T-cell (primary cell): ENCODE measurements around the gene ARHGAP24. TPM values are rescaled to one million over a fixed set of nuclear protein-coding genes. Genes with fewer than 3 reads are reported as not detected.

ENCODE experiments used
- ATAC-seq, 4 experiments: fragments of 200-7000 bp in 3 of 4; fragments of 150-1000 bp in 1 of 4; cut with Tn5 transposase; replicated peaks in 1 of 4; 1 replicate in 3 of 4; 2 replicates in 1 of 4; pipeline ENCODE4 v1.10.0; 2021; ENCODE audit warnings: moderate library complexity in 3 of 4, mild to moderate bottlenecking in 2 of 4, moderate number of reproducible peaks in 1 of 4
- CTCF ChIA-PET, 2 donors: fragments of 300-600 bp; sonication (Branson Sonifier 250); formaldehyde crosslinking; loops; one replicate each; lab custom pipeline; 2022; ENCODE audit warnings: antibody characterized with exemption in 2 of 2; lab: Charles Lee
- POLR2A ChIA-PET, 2 donors: fragments of 300-600 bp; sonication (Branson Sonifier 250); formaldehyde crosslinking; loops; one replicate each; lab custom pipeline; 2022; ENCODE audit warnings: antibody characterized with exemption in 2 of 2; lab: Charles Lee
- DNase-seq, 35 experiments: peaks; one replicate each; pipeline versions ENCODE4 v3.0.0 to v3.0.0-alpha.2; 2013 to 2023
- H3K27ac ChIP-seq: one replicate; pipeline ENCODE4 v1.5.1; 2013; ENCODE audit warnings: low read length
- H3K27me3 ChIP-seq, 2 experiments: replicated peaks in 1 of 2; 1 replicate in 1 of 2; 2 replicates in 1 of 2; pipeline versions ENCODE4 v1.6.1 to v1.7.0; 2013; ENCODE audit warnings: low read length in 1 of 2, mixed read lengths in 1 of 2; ENCODE audit not compliant: control insufficient read depth in 2 of 2, insufficient read depth in 2 of 2; ENCODE audit errors: extremely low read depth in 1 of 2
- H3K36me3 ChIP-seq, 2 donors: 1 replicate in 1 of 2; 2 replicates in 1 of 2; pipeline versions ENCODE4 v1.6.1 to v1.7.0; 2013; ENCODE audit warnings: low read length in 1 of 2; ENCODE audit not compliant: control insufficient read depth in 2 of 2, insufficient read depth in 1 of 2; ENCODE audit errors: extremely low read depth in 1 of 2
- H3K4me1 ChIP-seq, 2 experiments: 1 replicate in 1 of 2; 2 replicates in 1 of 2; pipeline versions ENCODE4 v1.6.1 to v1.7.0; 2013; ENCODE audit warnings: low read length in 2 of 2, mixed read lengths in 1 of 2; ENCODE audit not compliant: insufficient read depth in 2 of 2, control insufficient read depth in 1 of 2; ENCODE audit errors: extremely low read depth in 1 of 2
- H3K4me3 ChIP-seq, 2 donors: 1 replicate in 1 of 2; 2 replicates in 1 of 2; pipeline versions ENCODE4 v1.5.1 to v1.7.0; 2013; ENCODE audit warnings: mild to moderate bottlenecking in 2 of 2, low read length in 1 of 2, moderate library complexity in 1 of 2; ENCODE audit not compliant: control insufficient read depth in 1 of 2; ENCODE audit errors: extremely low read depth in 1 of 2
- H3K9me3 ChIP-seq: 2 replicates; pipeline ENCODE4 v1.7.0; 2013
- H3K27ac Mint-ChIP-seq, 2 donors: one replicate each; pipeline ENCODE4 v1.8.0; 2020 to 2021; ENCODE audit warnings: mild to moderate bottlenecking in 2 of 2, mixed read lengths in 2 of 2
- H3K27me3 Mint-ChIP-seq, 2 donors: one replicate each; pipeline ENCODE4 v1.8.0; 2021 to 2022; ENCODE audit warnings: mixed read lengths in 2 of 2
- H3K36me3 Mint-ChIP-seq: one replicate; pipeline ENCODE4 v1.8.0; 2021; ENCODE audit warnings: mixed read lengths
- H3K4me1 Mint-ChIP-seq, 3 donors: one replicate each; pipeline ENCODE4 v1.8.0; 2020 to 2022; ENCODE audit warnings: mixed read lengths in 3 of 3, mild to moderate bottlenecking in 1 of 3
- H3K4me3 Mint-ChIP-seq, 3 donors: one replicate each; pipeline ENCODE4 v1.8.0; 2020 to 2022; ENCODE audit warnings: mild to moderate bottlenecking in 3 of 3, mixed read lengths in 3 of 3, moderate library complexity in 3 of 3
- H3K9me3 Mint-ChIP-seq, 3 donors: one replicate each; pipeline ENCODE4 v1.8.0; 2020 to 2022; ENCODE audit warnings: mixed read lengths in 3 of 3
- WGBS: methylation state at CpG from one replicate; pipeline ENCODE4 v1.1.5; 2013; ENCODE audit warnings: missing lambda C conversion rate; ENCODE audit not compliant: insufficient coverage; 5-methylcytosine and 5-hydroxymethylcytosine counted together
- total RNA-seq, 35 experiments: library from RNA in 6 of 35; stranded (reverse) in 6 of 35; fragments of 120-200 nt in 1 of 35; gene quantifications; one replicate each; pipeline versions ENCODE4 v1.2.1 to v1.2.4 and lab custom pipeline; 2013 to 2026

Gene ARHGAP24
- total RNA-seq, 5 donors from 2014 or later (not counting 1 experiment from before 2014, with no cell fraction given), result 0.45 to 2.7 (median 1.8) TPM

DNA sequence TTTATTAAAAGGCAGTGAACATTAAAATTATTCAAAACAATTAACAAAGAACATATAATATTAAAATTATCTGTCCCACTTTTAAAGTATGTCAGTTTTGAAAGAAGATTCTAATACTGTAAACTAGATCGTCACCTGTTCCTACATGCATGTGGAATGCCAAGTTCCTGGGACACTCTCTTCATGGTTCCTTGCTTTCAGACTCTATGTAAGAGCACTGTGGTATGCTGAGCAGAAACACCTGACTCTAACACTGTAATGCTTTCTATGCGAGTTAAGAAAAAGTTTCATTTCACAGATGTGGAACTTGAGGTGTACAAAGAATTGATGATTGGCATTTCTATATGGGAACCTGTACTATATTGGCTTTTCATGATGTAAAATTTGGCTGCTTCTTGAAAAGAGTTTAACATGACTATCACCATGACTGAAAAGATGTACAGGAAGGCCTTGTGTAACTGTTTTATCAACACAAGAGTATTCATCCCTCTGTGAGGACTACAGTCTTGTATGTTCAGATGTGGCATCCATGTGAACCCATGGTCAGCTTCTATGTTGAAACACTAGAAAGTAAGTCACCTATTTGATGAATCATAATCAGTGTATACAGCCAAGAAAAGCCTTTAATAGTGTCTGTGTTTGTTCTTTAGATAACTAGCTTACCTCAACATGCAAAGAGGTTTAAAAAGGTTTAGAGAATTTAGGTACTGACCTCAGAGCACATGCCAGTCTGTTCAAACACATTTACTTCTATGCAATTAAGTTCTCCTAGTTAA, 354.5 kb downstream of the ARHGAP24 start:
- no peak overlapping the region for H3K4me3 Mint-ChIP-seq
- no peak overlapping the region for H3K4me3 ChIP-seq

DNA sequence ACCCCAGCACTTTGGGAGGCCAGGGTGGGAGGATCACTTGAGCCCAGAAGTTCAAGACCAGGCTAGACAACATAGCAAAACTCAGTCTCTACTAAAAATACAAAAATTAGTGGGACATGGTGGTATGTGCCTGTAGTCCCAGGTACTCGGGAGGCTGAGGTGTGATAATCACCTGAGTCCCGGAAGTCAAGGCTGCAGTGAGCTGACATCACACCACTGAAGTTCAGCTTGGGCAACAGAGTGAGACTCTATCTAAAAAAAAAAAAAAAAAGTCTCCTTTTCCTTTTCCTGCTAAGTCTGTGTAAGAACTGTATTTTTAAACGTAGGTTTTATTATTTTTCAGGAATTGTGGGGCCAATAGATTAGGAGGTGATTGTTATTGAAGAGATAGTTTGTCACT, 356.7 kb downstream of the ARHGAP24 start:
- WGBS, result no CpG with 5 or more reads among the region's 3 CpGs
- Histone ChIP-seq H3K36me3 (no peaks in the 10 kb centered on the region), H3K4me1 (no peaks in the 10 kb centered on the region), H3K4me3 (no peak overlapping the region), H3K27me3 (no peaks in the 10 kb centered on the region), H3K27ac (no peak overlapping the region), H3K9me3 (no peaks in the 10 kb centered on the region)
- no peak overlapping the region for H3K27ac Mint-ChIP-seq
- ChIA-PET CTCF (no interaction called here), POLR2A (no interaction called here)
- no peak for ATAC-seq
- no peak overlapping the region for H3K4me3 Mint-ChIP-seq
- no peaks in the 10 kb centered on the region for H3K27me3 Mint-ChIP-seq
- H3K4me1 Mint-ChIP-seq, result no peaks in the 10 kb centered on the region
- DNase-seq, result no peak
- no peaks in the 10 kb centered on the region for H3K36me3 Mint-ChIP-seq
- no peaks in the 10 kb centered on the region for H3K9me3 Mint-ChIP-seq

More for the DNA sequence above, 354.5 kb downstream of the ARHGAP24 start:
- Mint-ChIP-seq H3K36me3 (no peaks in the 10 kb centered on the region), H3K4me1 (no peaks in the 10 kb centered on the region), H3K27me3 (no peaks in the 10 kb centered on the region), H3K27ac (no peak overlapping the region), H3K9me3 (peaks cover 0 to 4% (median 0%) of the 10 kb centered on the region in 3 donors)
- no peaks in the 10 kb centered on the region for H3K36me3 ChIP-seq
- H3K27me3 ChIP-seq, result no peaks in the 10 kb centered on the region
- 86% methylated on average over 1 of the region's 2 CpGs for WGBS
- no peak overlapping the region for H3K27ac ChIP-seq
- no peak for ATAC-seq
- H3K4me1 ChIP-seq, result no peaks in the 10 kb centered on the region
- ChIA-PET POLR2A (no interaction called here), CTCF (no interaction called here)
- no peaks in the 10 kb centered on the region for H3K9me3 ChIP-seq
- no peak for DNase-seq

DNA sequence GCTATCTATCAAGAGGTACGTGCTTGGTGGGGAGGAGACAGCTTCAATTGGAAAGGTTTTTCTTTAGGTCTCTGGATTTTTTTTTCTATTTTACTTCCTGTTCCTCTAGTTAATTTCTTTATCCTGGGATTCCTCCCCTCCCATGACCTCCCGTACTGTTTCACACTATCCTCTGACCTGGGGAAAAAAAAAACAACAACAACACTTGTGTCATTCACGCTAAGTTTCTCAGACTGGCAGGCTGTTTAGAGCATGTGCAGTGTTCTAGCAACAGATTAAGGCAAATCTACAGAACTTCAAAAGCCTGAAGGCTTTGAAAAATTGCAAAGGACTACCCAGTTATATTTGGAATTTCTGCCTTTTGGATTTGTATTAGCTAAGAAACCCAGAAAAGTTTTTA, 358.4 kb downstream of the ARHGAP24 start:
- Histone ChIP-seq H3K4me3 (no peak overlapping the region), H3K27me3 (no peaks in the 10 kb centered on the region), H3K36me3 (no peaks in the 10 kb centered on the region), H3K9me3 (no peaks in the 10 kb centered on the region), H3K4me1 (no peaks in the 10 kb centered on the region), H3K27ac (no peak overlapping the region)
- Mint-ChIP-seq H3K27ac (no peak overlapping the region), H3K27me3 (no peaks in the 10 kb centered on the region), H3K4me3 (no peak overlapping the region), H3K36me3 (no peaks in the 10 kb centered on the region), H3K4me1 (no peaks in the 10 kb centered on the region), H3K9me3 (no peaks in the 10 kb centered on the region)
- WGBS, result 83% methylated on average over 1 of the region's 3 CpGs
- ATAC-seq (no peak), DNase-seq (no peak)
- ChIA-PET CTCF (no interaction called here), POLR2A (no interaction called here)

DNA sequence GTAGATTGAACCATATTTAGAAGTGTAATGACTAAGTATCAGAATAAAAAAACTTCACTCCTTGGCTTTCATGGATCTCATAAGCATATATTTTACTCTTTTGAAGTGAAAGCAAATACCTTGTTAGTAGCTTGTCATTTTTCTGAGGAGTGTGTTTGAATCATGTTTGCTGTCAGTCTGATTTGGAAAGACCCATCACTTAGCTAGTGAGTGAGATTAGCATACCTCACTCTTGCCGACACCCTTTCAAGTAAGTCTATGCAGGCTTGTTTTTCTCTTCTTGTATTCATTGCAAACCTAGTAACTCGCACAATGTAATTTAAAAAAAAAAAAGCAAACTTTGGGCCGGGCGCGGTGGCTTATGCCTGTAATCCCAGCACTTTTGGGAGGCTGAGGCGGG, 360.0 kb downstream of the ARHGAP24 start:
- Histone ChIP-seq H3K27ac (no peak overlapping the region), H3K27me3 (no peaks in the 10 kb centered on the region), H3K36me3 (no peaks in the 10 kb centered on the region), H3K9me3 (no peaks in the 10 kb centered on the region), H3K4me3 (no peak overlapping the region), H3K4me1 (no peaks in the 10 kb centered on the region)
- H3K4me1 Mint-ChIP-seq, result no peaks in the 10 kb centered on the region
- H3K27me3 Mint-ChIP-seq, result no peaks in the 10 kb centered on the region
- no peaks in the 10 kb centered on the region for H3K36me3 Mint-ChIP-seq
- 100% methylated on average over 5 of the region's 6 CpGs for WGBS
- DNase-seq, result no peak
- H3K4me3 Mint-ChIP-seq, result no peak overlapping the region
- ATAC-seq, result no peak
- POLR2A ChIA-PET, result interaction anchor here in 1 of 2 donors (0.7 kb wide), 1 partner anchor 1247 kb away, joined by 5 read pairs; no protein-coding TSS in a partner anchor
- peaks cover 0 to 3% (median 0%) of the 10 kb centered on the region in 3 donors for H3K9me3 Mint-ChIP-seq
- CTCF ChIA-PET, result no interaction called here
- no peak overlapping the region for H3K27ac Mint-ChIP-seq

DNA sequence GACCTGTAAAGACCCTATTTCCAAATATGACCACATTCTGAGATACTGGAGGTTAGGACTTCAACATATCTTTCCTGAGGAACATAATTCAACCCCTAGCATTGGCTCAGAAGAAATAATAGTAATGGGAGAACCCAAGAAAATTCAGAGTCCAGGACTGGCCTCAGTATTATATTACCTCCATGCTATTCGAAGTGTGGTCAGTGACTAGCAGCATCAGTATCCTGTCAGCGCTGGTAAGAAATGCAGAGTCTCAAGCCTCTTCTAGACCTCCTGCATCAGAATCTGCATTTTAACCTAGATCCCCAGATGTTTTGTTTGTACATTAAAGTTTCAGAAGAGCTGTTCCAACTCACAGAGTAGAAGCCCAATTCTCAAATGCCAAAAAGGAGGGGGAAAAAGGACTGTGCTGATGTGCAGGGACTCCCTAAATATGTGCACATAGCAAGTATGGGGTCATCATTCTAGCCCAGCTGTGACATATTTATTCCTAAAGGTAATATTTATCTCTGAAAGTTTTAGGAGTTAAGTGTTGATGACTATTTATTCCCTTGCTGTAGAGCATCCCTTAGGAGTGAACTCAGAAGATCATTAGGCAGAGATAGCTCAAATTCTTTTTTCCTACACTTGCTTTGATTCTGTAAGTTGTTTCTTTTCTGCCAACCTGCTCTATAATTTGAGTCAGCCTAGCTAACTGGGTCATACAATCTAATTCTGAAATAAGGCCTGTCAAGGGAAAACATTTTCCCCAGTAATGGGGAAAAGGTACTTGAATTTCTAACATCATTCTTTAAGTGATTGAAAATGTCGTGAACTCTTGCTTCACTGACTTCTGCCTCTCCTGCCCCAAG, 361.9 kb downstream of the ARHGAP24 start:
- Histone ChIP-seq H3K4me1 (no peaks in the 10 kb centered on the region), H3K4me3 (no peak overlapping the region), H3K27ac (no peak overlapping the region), H3K27me3 (no peaks in the 10 kb centered on the region), H3K9me3 (no peaks in the 10 kb centered on the region), H3K36me3 (no peaks in the 10 kb centered on the region)
- H3K27ac Mint-ChIP-seq, result no peak overlapping the region
- no CpG with 5 or more reads among the region's 3 CpGs for WGBS
- no peaks in the 10 kb centered on the region for H3K36me3 Mint-ChIP-seq
- no peaks in the 10 kb centered on the region for H3K27me3 Mint-ChIP-seq
- ChIA-PET POLR2A (no interaction called here), CTCF (no interaction called here)
- no peaks in the 10 kb centered on the region for H3K4me1 Mint-ChIP-seq
- ATAC-seq (no peak), DNase-seq (no peak)
- H3K4me3 Mint-ChIP-seq, result no peak overlapping the region
- peaks cover 0 to 3% (median 0%) of the 10 kb centered on the region in 3 donors for H3K9me3 Mint-ChIP-seq

DNA sequence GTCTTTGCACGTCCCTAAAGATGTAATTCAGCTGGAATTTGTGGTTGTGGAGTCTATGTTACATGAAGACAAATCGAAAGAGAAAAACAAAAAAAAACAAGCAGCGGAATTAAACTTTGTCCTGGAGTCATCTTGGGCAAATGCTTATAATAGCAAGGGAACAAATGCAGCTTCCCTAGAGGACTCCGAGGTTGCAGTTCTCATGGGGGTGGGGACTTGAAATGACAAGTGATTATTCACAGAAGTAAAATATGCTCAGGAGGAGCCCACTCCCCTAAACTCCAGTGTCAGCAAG, 362.4 kb downstream of the ARHGAP24 start:
- DNase-seq (no peak), ATAC-seq (no peak)
- ChIA-PET POLR2A (no interaction called here), CTCF (no interaction called here)
- no peaks in the 10 kb centered on the region for H3K36me3 Mint-ChIP-seq
- Histone ChIP-seq H3K4me1 (no peaks in the 10 kb centered on the region), H3K36me3 (no peaks in the 10 kb centered on the region), H3K27me3 (no peaks in the 10 kb centered on the region), H3K9me3 (no peaks in the 10 kb centered on the region), H3K4me3 (no peak overlapping the region), H3K27ac (no peak overlapping the region)
- no peaks in the 10 kb centered on the region for H3K27me3 Mint-ChIP-seq
- H3K4me1 Mint-ChIP-seq, result no peaks in the 10 kb centered on the region
- WGBS, result 100% methylated on average over 1 of the region's 4 CpGs
- H3K27ac Mint-ChIP-seq, result no peak overlapping the region
- H3K9me3 Mint-ChIP-seq, result peaks cover 0 to 3% (median 0%) of the 10 kb centered on the region in 3 donors
- no peak overlapping the region for H3K4me3 Mint-ChIP-seq
